ENCODE data around the gene ZMYND8. TPM values are rescaled to one million over a fixed set of nuclear protein-coding genes. Genes with fewer than 3 reads are reported as not detected.

ZMYND8 gene
- total and polyA plus RNA-seq, 10 of the 15 experiments (the other 5 are each of a cell fraction or from before 2014, with no cell fraction given), result 12.9 to 54.8 (median 23.1) TPM

DNA sequence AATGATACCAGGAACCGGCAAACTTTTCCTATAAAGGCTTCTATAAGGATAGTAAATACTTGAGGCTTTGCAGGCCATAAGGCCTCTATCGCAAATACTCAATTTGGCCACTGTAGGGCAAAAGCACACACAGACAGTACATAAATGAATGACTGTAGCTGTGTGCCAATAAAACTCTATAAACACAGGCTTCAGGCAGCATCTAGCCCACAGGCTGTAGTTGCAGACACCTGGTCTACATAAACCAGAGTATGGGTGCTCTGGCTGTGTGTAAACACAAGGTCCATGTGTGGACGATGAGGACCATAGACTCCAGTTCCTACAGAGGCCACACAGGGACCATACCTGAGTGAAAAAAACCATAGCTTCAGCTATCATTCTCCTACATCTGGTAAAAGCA is 52.2 kb downstream of the ZMYND8 start:
- Histone ChIP-seq H3K36me3 (ENCODE audit: control insufficient read depth in 2 of 2, insufficient read depth in 2 of 2, low read length in 1 of 2) (peaks cover 19 to 49% of the 10 kb centered on the region in 2 experiments), H3K4me2 (ENCODE audit: control insufficient read depth, insufficient read depth) (no peak overlapping the region), H2AFZ (ENCODE audit: control insufficient read depth, low read depth, low read length) (no peak overlapping the region), H3K4me1 (ENCODE audit: control insufficient read depth, insufficient read depth, low read length) (no peaks in the 10 kb centered on the region), H4K20me1 (ENCODE audit: control insufficient read depth, insufficient read depth) (no peaks in the 10 kb centered on the region), H3K9me3 (replicated peaks; ENCODE audit: control insufficient read depth, insufficient read depth, low read length) (no peaks in the 10 kb centered on the region), H3K4me3 (no peak overlapping the region), H3K27me3 (replicated peaks in 1 of 2; ENCODE audit: control insufficient read depth in 2 of 2, insufficient read depth in 2 of 2, low read length in 1 of 2) (no peaks in the 10 kb centered on the region), H3K27ac (ENCODE audit: control insufficient read depth, insufficient read depth) (no peak overlapping the region), H3K79me2 (ENCODE audit: control insufficient read depth, insufficient read depth, low read length) (peaks cover 9% of the 10 kb centered on the region), H3K9ac (ENCODE audit: control insufficient read depth, insufficient read depth, low read length) (no peak overlapping the region)
- no TSS peak for BruUV-seq (replicated peaks)
- 99% methylated on average over 3 of the region's 3 CpGs for WGBS (ENCODE audit: insufficient coverage, insufficient replicate concordance, low lambda C conversion rate, missing lambda C conversion rate)
- TF ChIP-seq NFXL1 (IDR thresholded peaks at IDR 0.05; ENCODE audit: borderline replicate concordance), result 0 out of 2 replicates have a peak, but pooled peaks have one; percentile 9
- TF ChIP-seq STAT1 (conservative IDR thresholded peaks at IDR 0.05), result no peak
- no peak for TF ChIP-seq WRNIP1 (IDR thresholded peaks at IDR 0.05; ENCODE audit: borderline replicate concordance, low read depth, low read length)
- no peak for TF ChIP-seq NFYA (IDR thresholded peaks at IDR 0.05; ENCODE audit: borderline replicate concordance, low read depth, low read length)
- TF ChIP-seq ETV6 (conservative IDR thresholded peaks at IDR 0.05 in 1 of 2, IDR thresholded peaks at IDR 0.05 in 1 of 2; ENCODE audit: borderline replicate concordance in 1 of 2, low read depth in 1 of 2), result peak in 1 of 2 experiments; percentile 28; a peak in 1 of 4 replicates
- no peak for TF ChIP-seq SMAD1 (IDR thresholded peaks at IDR 0.05; ENCODE audit: low read depth, partially characterized antibody)
- no peak for TF ChIP-seq MTA2 (IDR thresholded peaks at IDR 0.05; ENCODE audit: low read depth)
- no peak for DNase-seq (ENCODE audit: low read depth, low spot score)
- ChIA-PET SMC1A (ENCODE audit: uncharacterized antibody, unreplicated experiment) (interaction anchor here (1.1 kb wide), 1 partner anchor 22 kb away, joined by 4 read pairs; no protein-coding TSS in a partner anchor), POLR2A (interaction anchor here (0.5 kb wide), 1 partner anchor 26 kb away, joined by 5 read pairs; no protein-coding TSS in a partner anchor), RAD21 (ENCODE audit: unreplicated experiment) (no interaction called here), CTCF (interaction anchor here (1.2 to 1.3 kb wide), 2 partner anchors 32 to 79 kb away, joined by 3 to 7 read pairs; no protein-coding TSS in a partner anchor)
- intact Hi-C loops (cut with micrococcal nuclease; ENCODE audit: unreplicated experiment) (no loop called here), in situ Hi-C loops (cut with MboI) (no loop called here)
- FAIRE-seq, result no peak
- ATAC-seq, result no peak

DNA sequence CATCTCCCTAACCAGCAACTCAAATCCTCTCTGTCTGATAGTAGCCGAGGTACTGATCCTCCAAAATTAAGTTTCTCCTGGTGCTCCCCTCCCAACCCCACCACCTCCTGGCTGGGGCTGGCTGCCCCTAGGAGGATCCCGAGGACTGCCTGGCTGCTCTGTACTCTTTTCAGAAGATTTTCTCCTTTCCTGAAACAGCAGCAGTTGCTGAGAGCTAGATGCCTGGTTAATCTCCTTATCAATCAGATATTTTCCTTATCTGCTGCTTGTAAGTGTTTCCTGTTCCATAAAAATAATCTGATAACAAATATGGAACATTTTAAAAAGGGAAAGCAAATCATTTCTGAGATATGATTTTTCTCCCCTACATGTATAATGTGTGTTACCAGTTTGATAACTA is 52.8 kb downstream of the ZMYND8 start:
- Histone ChIP-seq H3K4me1 (ENCODE audit: control insufficient read depth, insufficient read depth, low read length) (no peaks in the 10 kb centered on the region), H2AFZ (ENCODE audit: control insufficient read depth, low read depth, low read length) (no peak overlapping the region), H3K4me3 (no peak overlapping the region), H4K20me1 (ENCODE audit: control insufficient read depth, insufficient read depth) (no peaks in the 10 kb centered on the region), H3K4me2 (ENCODE audit: control insufficient read depth, insufficient read depth) (no peak overlapping the region), H3K36me3 (ENCODE audit: control insufficient read depth in 2 of 2, insufficient read depth in 2 of 2, low read length in 1 of 2) (peaks cover 16 to 49% of the 10 kb centered on the region in 2 experiments), H3K9ac (ENCODE audit: control insufficient read depth, insufficient read depth, low read length) (no peak overlapping the region), H3K27ac (ENCODE audit: control insufficient read depth, insufficient read depth) (no peak overlapping the region), H3K79me2 (ENCODE audit: control insufficient read depth, insufficient read depth, low read length) (peaks cover 6% of the 10 kb centered on the region), H3K27me3 (replicated peaks in 1 of 2; ENCODE audit: control insufficient read depth in 2 of 2, insufficient read depth in 2 of 2, low read length in 1 of 2) (no peaks in the 10 kb centered on the region), H3K9me3 (replicated peaks; ENCODE audit: control insufficient read depth, insufficient read depth, low read length) (no peaks in the 10 kb centered on the region)
- DNase-seq (ENCODE audit: low read depth, low spot score), result no peak
- POLR2A ChIA-PET, result interaction anchor here (0.6 kb wide), 1 partner anchor 45 kb away, joined by 3 read pairs; no protein-coding TSS in a partner anchor
- SMC1A ChIA-PET (ENCODE audit: uncharacterized antibody, unreplicated experiment), result interaction anchor here (0.7 to 1.9 kb wide), 3 partner anchors 22 to 80 kb away, joined by 4 to 6 read pairs (median 4); no protein-coding TSS in a partner anchor
- TF ChIP-seq NFXL1 (IDR thresholded peaks at IDR 0.05; ENCODE audit: borderline replicate concordance) (0 out of 2 replicates have a peak, but pooled peaks have one; percentile 18), SMC3 (IDR thresholded peaks at IDR 0.05; ENCODE audit: borderline replicate concordance, low read length) (no peak)
- RAD21 ChIA-PET (ENCODE audit: unreplicated experiment), result no interaction called here
- no peak for ATAC-seq
- FAIRE-seq, result no peak
- CTCF ChIA-PET, result interaction anchor here (1.2 to 1.3 kb wide), 2 partner anchors 31 to 79 kb away, joined by 3 to 7 read pairs; no protein-coding TSS in a partner anchor
- in situ Hi-C loops (cut with MboI), result no loop called here
- no TSS peak for BruUV-seq (replicated peaks)
- WGBS (ENCODE audit: insufficient coverage, insufficient replicate concordance, low lambda C conversion rate, missing lambda C conversion rate), result 100% methylated on average over 2 of the region's 2 CpGs
- intact Hi-C loops (cut with micrococcal nuclease; ENCODE audit: unreplicated experiment), result no loop called here

All from GM12878 (cell line).